ACC112 (cell line): Measurements from ENCODE around the gene CAGE1.

Experiments
- H2AFZ ChIP-seq: fragments of 200-600 bp; sonication (generic); one replicate; pipeline ENCODE4 v1.6.0; 2017; ENCODE audit warnings: antibody characterized with exemption, low read length; ENCODE audit not compliant: unreplicated experiment
- H3K27ac ChIP-seq: fragments of 200-600 bp; sonication (generic); 2 replicates; pipeline ENCODE4 v1.5.1; 2014; ENCODE audit warnings: low read depth, mild to moderate bottlenecking, antibody characterized with exemption, low read length, moderate library complexity
- H3K27me3 ChIP-seq: fragments of 200-600 bp; sonication (generic); 2 replicates; pipeline ENCODE4 v1.6.1; 2014; ENCODE audit warnings: mild to moderate bottlenecking, antibody characterized with exemption, low read length, moderate library complexity, mixed read lengths; ENCODE audit not compliant: insufficient read depth
- H3K36me3 ChIP-seq: fragments of 200-600 bp; sonication (generic); 2 replicates; pipeline ENCODE4 v1.6.1; 2016; ENCODE audit warnings: mild to moderate bottlenecking, antibody characterized with exemption, low read length, moderate library complexity, mixed read lengths; ENCODE audit not compliant: insufficient read depth
- H3K4me1 ChIP-seq: fragments of 200-600 bp; sonication (generic); one replicate; pipeline ENCODE4 v1.6.1; 2016; ENCODE audit warnings: low read length, mixed read lengths; ENCODE audit not compliant: insufficient read depth, unreplicated experiment, control insufficient read depth
- H3K4me3 ChIP-seq: fragments of 200-600 bp; sonication (generic); 2 replicates; pipeline ENCODE4 v1.5.1; 2014; ENCODE audit warnings: mild to moderate bottlenecking, low read depth, low read length
- H3K79me2 ChIP-seq: fragments of 200-600 bp; sonication (generic); one replicate; pipeline ENCODE4 v1.6.0; 2016; ENCODE audit warnings: low read length; ENCODE audit not compliant: control insufficient read depth, unreplicated experiment, insufficient read depth

CAGE1 gene

GRCh38 chr6:7424967-7425807 lies 35.6 kb upstream of the CAGE1 start:
- no peak overlapping the region for H2AFZ ChIP-seq
- H3K36me3 ChIP-seq, result no peaks in the 10 kb centered on the region
- no peak overlapping the region for H3K4me3 ChIP-seq
- H3K27me3 ChIP-seq, result no peaks in the 10 kb centered on the region
- H3K79me2 ChIP-seq, result no peaks in the 10 kb centered on the region
- no peaks in the 10 kb centered on the region for H3K4me1 ChIP-seq
- H3K27ac ChIP-seq, result no peak overlapping the region

- H3K4me1 ChIP-seq, result no peaks in the 10 kb centered on the region
- H3K79me2 ChIP-seq, result no peaks in the 10 kb centered on the region
- H3K27me3 ChIP-seq, result no peaks in the 10 kb centered on the region
- H2AFZ ChIP-seq, result no peak overlapping the region
- no peak overlapping the region for H3K4me3 ChIP-seq
- H3K36me3 ChIP-seq, result no peaks in the 10 kb centered on the region
- H3K27ac ChIP-seq, result no peak overlapping the region
These were observed 34.5 kb upstream of the CAGE1 start for GRCh38 chr6:7424058-7424457.

GRCh38 chr6:7421066-7421465 lies 31.5 kb upstream of the CAGE1 start:
- Histone ChIP-seq H3K4me3 (no peak overlapping the region), H3K4me1 (no peaks in the 10 kb centered on the region), H3K79me2 (no peaks in the 10 kb centered on the region), H2AFZ (no peak overlapping the region), H3K27me3 (no peaks in the 10 kb centered on the region), H3K27ac (no peak overlapping the region), H3K36me3 (0 out of 2 replicates have a peak, but pooled peaks cover 5% of the 10 kb centered on the region)

GRCh38 chr6:7419065-7419464 lies 29.5 kb upstream of the CAGE1 start:
- Histone ChIP-seq H3K27me3 (no peaks in the 10 kb centered on the region), H3K4me3 (no peak overlapping the region), H3K79me2 (no peaks in the 10 kb centered on the region), H3K36me3 (peaks cover 10% of the 10 kb centered on the region; the same call in 1 of the 2 replicates), H3K27ac (no peak overlapping the region), H2AFZ (no peak overlapping the region), H3K4me1 (peaks cover 11% of the 10 kb centered on the region)

- Histone ChIP-seq H3K79me2 (no peaks in the 10 kb centered on the region), H3K4me1 (peaks cover 11% of the 10 kb centered on the region), H3K27ac (no peak overlapping the region), H3K36me3 (peaks cover 10% of the 10 kb centered on the region; the same call in 1 of the 2 replicates), H3K4me3 (no peak overlapping the region), H3K27me3 (no peaks in the 10 kb centered on the region), H2AFZ (no peak overlapping the region)
These were observed 28.8 kb upstream of the CAGE1 start for GRCh38 chr6:7418238-7418905.

- Histone ChIP-seq H2AFZ (no peak overlapping the region), H3K27me3 (no peaks in the 10 kb centered on the region), H3K27ac (no peak overlapping the region), H3K4me1 (peaks cover 11% of the 10 kb centered on the region), H3K79me2 (no peaks in the 10 kb centered on the region), H3K36me3 (peaks cover 10% of the 10 kb centered on the region; the same call in 1 of the 2 replicates), H3K4me3 (no peak overlapping the region)
These were observed 28.1 kb upstream of the CAGE1 start for GRCh38 chr6:7417684-7418083.

- Histone ChIP-seq H3K27ac (no peak overlapping the region), H3K4me3 (no peak overlapping the region), H3K4me1 (peaks cover 11% of the 10 kb centered on the region), H2AFZ (no peak overlapping the region), H3K27me3 (no peaks in the 10 kb centered on the region), H3K79me2 (no peaks in the 10 kb centered on the region), H3K36me3 (peaks cover 17% of the 10 kb centered on the region)
These were observed 25.3 kb upstream of the CAGE1 start for GRCh38 chr6:7414811-7415210.

- H3K4me1 ChIP-seq, result peaks cover 11% of the 10 kb centered on the region
- no peaks in the 10 kb centered on the region for H3K27me3 ChIP-seq
- no peak overlapping the region for H3K27ac ChIP-seq
- no peaks in the 10 kb centered on the region for H3K79me2 ChIP-seq
- H3K36me3 ChIP-seq, result peaks cover 17% of the 10 kb centered on the region
- H2AFZ ChIP-seq, result no peak overlapping the region
- H3K4me3 ChIP-seq, result no peak overlapping the region
These were observed 23.7 kb upstream of the CAGE1 start for GRCh38 chr6:7413151-7413823.

GRCh38 chr6:7411328-7411727 lies 21.8 kb upstream of the CAGE1 start:
- Histone ChIP-seq H2AFZ (no peak overlapping the region), H3K27me3 (no peaks in the 10 kb centered on the region), H3K4me3 (no peak overlapping the region), H3K36me3 (peaks cover 16% of the 10 kb centered on the region), H3K4me1 (peaks cover 11% of the 10 kb centered on the region), H3K79me2 (no peaks in the 10 kb centered on the region), H3K27ac (no peak overlapping the region)

GRCh38 chr6:7410851-7411250 lies 21.3 kb upstream of the CAGE1 start:
- Histone ChIP-seq H3K27ac (no peak overlapping the region), H3K4me3 (no peak overlapping the region), H3K36me3 (peaks cover 16% of the 10 kb centered on the region), H3K27me3 (no peaks in the 10 kb centered on the region), H3K79me2 (no peaks in the 10 kb centered on the region), H2AFZ (no peak overlapping the region), H3K4me1 (peaks cover 11% of the 10 kb centered on the region)
